NB4 (cell line): ENCODE measurements around the gene APOBEC3B.
A peak's percentile ranks its signal among the peaks of the same experiment; 100 is the strongest.

Source experiments
- DNase-seq: peaks from one replicate; pipeline ENCODE4 v3.0.0; 2010; ENCODE audit warnings: low read depth
- H3K4me3 ChIP-seq: one replicate; pipeline ENCODE4 v1.5.1; 2011; ENCODE audit warnings: mild to moderate bottlenecking, low read depth, low read length, moderate library complexity
- CTCF ChIP-seq: IDR thresholded peaks from one replicate; pipeline ENCODE4 v1.5.1; 2012; ENCODE audit warnings: low read depth, low read length
- MYC ChIP-seq: IDR thresholded peaks from 2 replicates; pipeline ENCODE4 v1.6.1; 2011; ENCODE audit warnings: low read depth, low read length
- POLR2A ChIP-seq: IDR thresholded peaks from 2 replicates; pipeline ENCODE4 v1.6.1; 2011; ENCODE audit warnings: mild to moderate bottlenecking; ENCODE audit not compliant: insufficient read length; ENCODE audit errors: extremely low read depth
- TF ChIP-seq, protein P1 (sequence below): IDR thresholded peaks from 2 replicates; pipeline ENCODE4 v1.6.1; 2011; ENCODE audit warnings: low read depth, low read length

APOBEC3B gene

DNA sequence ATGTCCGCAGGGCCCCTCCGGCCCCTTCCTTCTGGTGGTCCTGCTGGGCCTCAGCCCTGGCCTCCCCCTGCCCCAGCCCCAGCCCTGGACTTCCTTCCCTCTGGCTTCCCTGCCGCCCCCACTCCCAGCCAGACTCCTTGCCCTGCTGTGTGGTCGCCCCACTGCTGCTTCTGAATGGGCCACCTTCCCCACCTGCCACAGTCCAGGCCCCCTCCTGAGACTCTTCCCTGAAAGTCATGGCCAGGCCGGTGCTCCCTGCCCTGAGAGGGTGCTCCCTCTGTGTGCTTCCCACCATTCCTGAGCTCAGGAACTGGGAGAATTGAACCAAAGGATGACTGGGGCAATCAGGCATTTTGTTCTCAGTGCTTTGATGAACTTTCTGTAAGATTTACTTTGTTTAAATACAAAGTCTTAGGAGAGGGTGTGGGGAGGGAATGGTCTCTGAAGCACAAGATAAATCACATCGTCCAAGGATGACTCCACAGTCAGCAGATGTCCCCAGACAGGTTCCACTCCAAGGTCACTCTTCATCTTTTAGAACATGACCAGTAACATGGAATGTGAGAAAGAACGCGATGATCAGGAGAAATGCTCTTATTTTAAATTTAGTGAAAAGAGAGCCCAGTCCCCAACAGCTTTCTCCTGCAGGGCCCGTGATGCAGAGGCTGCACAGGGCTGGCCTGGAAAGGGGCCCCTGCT lies 39.6 kb downstream of the APOBEC3B start:
- H3K4me3 ChIP-seq: peak overlapping the region; percentile 48
- TF ChIP-seq POLR2A: no peak
- no peak for TF ChIP-seq MYC
- TF ChIP-seq, protein P1, sequence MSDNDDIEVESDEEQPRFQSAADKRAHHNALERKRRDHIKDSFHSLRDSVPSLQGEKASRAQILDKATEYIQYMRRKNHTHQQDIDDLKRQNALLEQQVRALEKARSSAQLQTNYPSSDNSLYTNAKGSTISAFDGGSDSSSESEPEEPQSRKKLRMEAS: no peak
- TF ChIP-seq CTCF: no peak
- no peak for DNase-seq

GRCh38 chr22:39024519-39025308 lies 42.6 kb downstream of the APOBEC3B start:
- no peak for TF ChIP-seq POLR2A
- no peak for TF ChIP-seq MYC

GRCh38 chr22:39026509-39027150 lies 44.5 kb downstream of the APOBEC3B start:
- no peak for DNase-seq
- no peak overlapping the region for H3K4me3 ChIP-seq
- no peak for TF ChIP-seq MYC
- no peak for TF ChIP-seq CTCF
- TF ChIP-seq, protein P1: no peak
- no peak for TF ChIP-seq POLR2A

More at GRCh38 chr22:39024519-39025308, 42.6 kb downstream of the APOBEC3B start:
- no peak for DNase-seq
- H3K4me3 ChIP-seq: no peak overlapping the region

- TF ChIP-seq, protein P1: no peak
- no peak for TF ChIP-seq POLR2A
Observed at GRCh38 chr22:39027717-39028116, 45.6 kb downstream of the APOBEC3B start.

DNA sequence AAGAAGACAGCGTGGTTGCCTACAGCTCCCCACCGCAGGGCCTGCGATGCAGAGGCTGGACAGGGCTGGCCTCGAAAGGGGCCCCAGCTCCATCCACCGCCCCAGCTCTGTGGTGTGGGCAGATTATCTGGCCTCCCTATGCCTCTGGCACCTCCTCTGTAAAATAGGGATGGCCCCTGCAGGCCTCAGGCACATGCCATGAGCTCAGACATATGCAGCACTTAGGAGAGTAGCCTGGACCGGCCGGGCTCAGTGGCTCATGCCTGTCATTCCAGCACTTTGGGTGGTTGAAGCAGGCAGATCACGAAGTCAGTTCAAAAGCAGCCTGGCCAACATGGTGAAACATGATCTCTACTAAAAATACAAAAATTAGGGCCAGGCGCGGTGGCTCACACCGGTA lies 46.1 kb downstream of the APOBEC3B start:
- TF ChIP-seq POLR2A (no peak), CTCF (no peak), MYC (no peak)
- TF ChIP-seq, protein P1: no peak
- no peak overlapping the region for H3K4me3 ChIP-seq
- no peak for DNase-seq

More at GRCh38 chr22:39027717-39028116, 45.6 kb downstream of the APOBEC3B start:
- no peak overlapping the region for H3K4me3 ChIP-seq
- DNase-seq: no peak

- H3K4me3 ChIP-seq: no peak overlapping the region
- no peak for TF ChIP-seq CTCF
- TF ChIP-seq, protein P1: no peak
- TF ChIP-seq POLR2A: no peak
- TF ChIP-seq MYC: no peak
- no peak for DNase-seq
Observed at GRCh38 chr22:39029227-39029626, 47.1 kb downstream of the APOBEC3B start.
